HG03108 (cell line): ENCODE measurements around the gene SEMA3F.

Experiments used
- ATAC-seq: cut with Tn5 transposase; IDR thresholded peaks from one replicate; pipeline ENCODE4 v1.9.1; 2021; ENCODE audit warnings: moderate library complexity; ENCODE audit not compliant: unreplicated experiment

The SEMA3F gene

DNA sequence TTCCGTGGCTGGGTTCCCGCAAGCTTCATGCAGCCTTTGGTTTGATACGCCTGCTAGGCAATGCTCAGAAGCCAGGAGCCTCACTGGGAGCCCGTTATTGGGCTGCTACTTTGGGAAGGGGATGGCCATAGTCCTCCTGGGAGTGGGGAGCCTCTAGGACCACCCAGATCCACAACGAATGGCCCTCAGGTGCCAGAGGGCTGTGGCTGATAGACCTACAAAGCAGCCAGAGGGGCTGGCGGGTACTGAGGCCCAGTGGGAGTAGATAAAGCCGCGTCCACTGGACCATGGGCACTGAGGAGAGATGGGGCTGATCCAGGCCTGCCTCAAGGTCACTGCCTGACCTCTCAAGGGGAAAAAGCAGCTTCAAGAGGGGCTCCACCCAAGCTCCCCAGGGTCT lies 37.0 kb downstream of the SEMA3F start:
- no peak for ATAC-seq

DNA sequence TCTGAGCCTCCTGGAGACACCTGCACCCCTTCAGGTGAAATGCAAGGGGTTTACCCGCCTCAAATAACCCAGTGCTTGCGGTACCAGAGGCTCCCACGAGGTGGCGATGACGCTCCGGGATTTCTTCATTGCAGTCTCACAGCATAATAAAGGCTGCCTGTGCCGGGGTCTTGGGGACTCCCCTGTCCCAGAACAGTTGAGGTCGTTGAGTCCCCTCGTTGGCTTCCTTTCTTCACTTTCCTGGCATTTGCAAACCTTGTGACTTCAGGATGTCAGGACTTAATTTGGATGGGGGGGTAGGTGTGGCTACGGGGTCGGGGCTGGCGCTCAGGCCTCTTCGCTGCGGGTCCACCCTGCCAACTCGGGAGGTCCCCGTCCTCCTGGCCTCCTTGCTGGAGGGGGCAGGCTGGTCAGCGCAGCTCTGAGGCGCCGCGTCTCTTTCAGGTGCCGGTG lies 37.6 kb downstream of the SEMA3F start:
- no peak for ATAC-seq

DNA sequence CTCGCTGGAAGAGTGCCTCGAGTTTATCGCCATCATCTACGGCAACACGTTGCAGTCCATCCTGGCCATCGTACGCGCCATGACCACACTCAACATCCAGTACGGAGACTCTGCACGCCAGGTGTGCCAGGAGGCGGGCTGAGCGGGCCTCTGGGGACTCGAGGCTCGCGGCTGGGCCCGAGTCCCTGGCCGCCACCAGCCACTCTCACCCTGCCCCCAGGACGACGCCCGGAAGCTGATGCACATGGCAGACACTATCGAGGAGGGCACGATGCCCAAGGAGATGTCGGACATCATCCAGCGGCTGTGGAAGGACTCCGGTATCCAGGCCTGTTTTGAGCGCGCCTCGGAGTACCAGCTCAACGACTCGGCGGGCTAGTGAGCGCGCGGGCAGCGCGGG lies 38.2 kb downstream of the SEMA3F start:
- ATAC-seq, result no peak

GRCh38 chr3:50193746-50194127 lies 38.6 kb downstream of the SEMA3F start:
- ATAC-seq, result no peak

GRCh38 chr3:50194128-50194902 lies 39.2 kb downstream of the SEMA3F start:
- no peak for ATAC-seq

- ATAC-seq, result no peak
Observed at GRCh38 chr3:50194903-50195500, 39.9 kb downstream of the SEMA3F start.

- ATAC-seq, result no peak
Observed at GRCh38 chr3:50195501-50196252, 40.6 kb downstream of the SEMA3F start.

GRCh38 chr3:50196253-50196801 lies 41.2 kb downstream of the SEMA3F start:
- ATAC-seq, result no peak

- no peak for ATAC-seq
Observed at GRCh38 chr3:50201573-50202315, 46.6 kb downstream of the SEMA3F start.

GRCh38 chr3:50202353-50203112 lies 47.4 kb downstream of the SEMA3F start:
- ATAC-seq, result no peak

DNA sequence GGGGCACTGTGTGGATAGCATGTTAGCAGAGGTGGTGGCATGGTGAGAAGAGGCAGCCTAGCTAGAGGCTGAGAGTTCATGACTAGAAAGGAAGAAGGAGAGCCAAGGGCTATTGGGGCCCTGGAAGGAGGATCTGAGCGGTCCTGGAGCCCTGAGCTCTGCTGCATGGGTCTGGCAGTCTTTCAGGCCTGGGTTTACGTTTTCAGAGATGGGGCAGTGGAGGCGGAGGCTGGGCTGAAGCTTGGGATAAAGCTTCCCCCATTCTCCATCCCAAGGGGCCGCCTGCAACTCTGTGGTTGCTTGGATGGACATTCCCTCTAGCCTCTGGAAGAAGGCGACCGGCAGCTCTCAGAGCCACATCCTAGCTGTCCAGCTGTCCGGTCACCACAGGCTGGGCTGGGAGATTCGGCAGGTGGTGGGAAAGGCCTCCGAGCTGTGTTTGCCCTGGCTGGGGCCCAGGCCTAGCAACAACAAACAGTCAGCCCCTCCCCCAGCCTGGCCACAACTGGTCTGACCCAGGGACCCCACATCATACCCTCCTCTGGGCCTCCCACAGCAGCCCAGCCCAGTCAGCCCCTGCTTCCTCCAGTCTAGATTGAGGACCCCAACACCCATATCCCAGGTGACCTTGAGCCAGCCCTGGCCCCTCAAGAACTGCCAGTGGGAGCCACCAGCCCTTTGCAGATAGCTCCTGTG lies 48.1 kb downstream of the SEMA3F start:
- no peak for ATAC-seq

DNA sequence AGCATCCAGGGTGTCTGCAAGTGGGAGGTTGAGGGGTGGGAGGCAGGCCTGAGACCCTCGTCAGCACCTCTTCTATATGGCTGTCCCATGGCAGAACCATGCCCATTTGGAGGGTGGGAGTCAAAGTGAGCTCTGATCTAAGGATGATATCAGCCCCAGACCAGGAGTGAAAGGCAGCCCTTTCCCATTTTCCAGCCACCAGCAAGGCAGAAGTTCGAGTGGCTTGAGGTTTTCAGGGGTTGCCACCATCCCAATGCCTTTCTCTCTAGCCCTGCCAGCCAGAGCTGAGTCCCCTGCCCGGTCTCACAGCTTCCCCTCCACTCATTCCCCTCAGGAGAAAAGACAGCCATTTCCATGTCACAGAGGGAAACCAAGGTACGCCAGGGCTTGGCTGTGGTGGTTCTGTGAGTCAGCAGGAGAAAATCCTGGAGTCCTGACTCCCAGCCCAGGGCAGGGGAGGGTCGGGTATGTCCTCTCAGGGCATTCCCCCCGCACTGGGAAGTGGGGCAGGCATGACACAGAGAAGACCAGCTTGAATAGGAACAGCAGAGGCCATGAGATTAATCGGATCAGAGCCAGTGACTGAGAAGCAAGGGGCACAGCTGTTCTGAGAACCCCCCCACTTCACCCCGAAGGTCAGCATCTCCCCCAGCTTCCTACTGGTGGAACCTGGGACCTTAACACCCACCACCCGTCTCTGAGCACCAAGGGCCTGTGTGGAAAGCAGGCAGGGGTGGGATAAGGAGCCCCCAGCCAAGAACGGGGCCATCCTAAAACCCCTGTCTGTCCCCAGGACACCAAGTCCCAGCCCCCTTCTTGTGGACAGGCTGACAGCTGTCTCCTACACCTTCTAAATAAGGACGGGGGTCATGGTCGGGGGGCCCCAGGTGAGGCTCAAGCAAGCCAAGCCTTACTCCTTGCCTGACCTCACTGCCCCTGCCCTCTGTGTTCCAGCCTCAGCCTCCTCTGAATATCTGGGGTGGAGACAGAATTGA lies 49.0 kb downstream of the SEMA3F start:
- ATAC-seq, result no peak

- ATAC-seq, result no peak
Observed at GRCh38 chr3:50204804-50205412, 49.8 kb downstream of the SEMA3F start, which contains the start of gene SLC38A3. Gene SLC38A3 (plus strand): TSS chr3:50205271. CDS start chr3:50214200, 8,929 bp downstream.

DNA sequence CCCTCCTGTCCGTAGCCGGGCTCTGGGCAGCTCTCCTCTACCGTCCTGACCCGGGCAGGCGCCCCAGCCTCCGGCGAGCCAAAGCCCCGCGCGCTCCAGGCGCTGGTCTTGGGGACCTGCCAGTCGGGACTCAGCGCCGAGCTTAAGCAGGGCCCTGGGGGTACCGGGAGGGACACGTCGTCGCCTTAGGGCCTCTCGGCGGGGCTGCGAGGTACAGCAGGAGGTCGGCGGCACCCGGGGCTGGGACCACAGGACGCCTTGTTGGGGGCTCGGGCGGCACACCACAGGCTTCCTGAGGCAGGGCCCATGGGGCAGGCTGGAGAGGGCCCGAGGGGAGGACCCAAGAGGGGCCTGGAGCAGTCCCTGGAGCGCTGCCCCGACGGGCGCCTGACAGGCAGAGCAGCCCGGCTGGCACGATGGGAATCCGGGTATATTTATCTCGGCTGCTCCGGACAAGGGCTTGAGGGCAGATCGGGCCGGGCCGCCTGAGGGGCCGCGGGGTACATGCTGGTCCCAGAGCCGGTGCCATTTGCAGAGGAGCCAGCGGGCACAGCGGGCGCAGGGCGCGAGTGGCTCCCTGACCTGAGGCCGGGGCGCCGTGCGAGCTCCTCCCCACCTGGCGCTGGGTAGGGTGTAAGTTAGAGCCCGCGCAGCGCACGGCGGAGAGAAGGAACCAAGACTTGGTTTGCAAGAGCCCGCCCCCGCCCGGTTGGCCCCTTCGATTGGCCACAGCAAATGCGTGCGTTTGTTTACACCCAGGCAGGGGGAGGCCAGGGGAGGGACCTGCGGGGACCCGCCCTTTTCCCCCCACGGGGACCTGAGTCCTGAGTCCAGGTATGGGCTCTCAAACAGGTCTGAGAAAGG lies 50.5 kb downstream of the SEMA3F start:
- ATAC-seq, result no peak

DNA sequence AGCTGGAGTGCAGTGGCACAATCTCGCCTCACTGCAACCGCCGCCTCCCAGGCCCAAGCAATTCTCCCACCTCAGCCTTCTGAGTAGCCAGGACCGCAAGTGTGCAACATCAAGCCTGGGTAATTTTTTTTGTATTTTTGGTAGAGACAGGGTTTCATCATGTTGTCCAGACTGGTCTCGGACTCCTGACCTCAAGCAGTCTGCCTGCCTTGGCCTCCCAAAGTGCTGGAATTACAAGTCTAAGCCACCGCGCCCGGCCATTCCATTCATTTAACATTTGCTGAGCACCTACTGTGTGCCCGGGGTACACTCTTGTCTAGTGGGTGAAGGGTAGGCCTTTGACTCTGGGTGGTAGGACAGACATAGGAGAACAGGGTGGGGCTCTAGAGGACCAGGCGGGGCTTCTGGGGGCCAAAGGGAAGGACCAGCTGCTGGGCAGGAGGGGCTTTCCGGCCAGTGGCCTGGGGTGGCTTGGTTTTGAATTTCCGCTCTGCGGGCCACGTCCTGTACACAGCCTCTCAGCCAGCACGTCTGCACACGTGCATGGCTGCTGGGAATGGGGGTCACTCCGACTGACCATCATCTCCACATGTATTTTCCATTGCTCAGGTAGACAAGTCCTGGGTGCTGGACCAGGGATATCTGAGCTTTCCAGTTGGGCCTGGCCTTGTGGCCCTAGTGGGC lies 52.4 kb downstream of the SEMA3F start:
- ATAC-seq, result no peak

DNA sequence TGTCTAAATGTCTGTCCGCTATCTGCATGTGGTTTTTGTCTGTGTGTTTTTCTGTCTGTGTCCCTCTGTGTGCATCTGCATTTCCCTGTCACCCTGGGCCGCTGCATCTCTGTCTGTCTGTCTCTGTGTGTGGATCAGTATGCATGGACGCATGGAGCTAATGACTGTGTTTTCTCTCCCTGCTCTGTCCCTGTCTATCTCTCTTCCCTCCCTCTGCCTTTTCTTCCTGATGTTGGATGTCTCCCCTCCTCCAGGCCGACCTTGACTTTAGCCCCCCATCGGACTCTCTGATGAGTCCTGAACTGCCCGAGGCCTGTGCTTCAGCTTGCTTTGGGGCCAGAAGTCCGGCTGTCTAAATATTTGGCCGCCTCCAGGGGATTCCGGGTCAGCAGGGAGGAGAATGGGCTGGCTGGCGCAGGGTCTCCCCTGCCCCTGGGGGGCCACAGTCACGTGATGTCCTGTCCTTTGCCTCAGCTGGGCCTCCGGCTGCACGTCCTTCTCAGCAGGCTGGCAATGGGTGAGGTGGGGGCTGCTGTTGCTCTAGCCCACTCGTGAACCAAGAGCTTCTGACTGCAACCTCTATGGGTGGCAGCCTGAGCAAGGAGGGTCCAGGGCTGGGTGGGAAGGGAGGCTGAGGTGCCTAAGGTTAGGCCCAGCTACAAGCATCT lies 53.7 kb downstream of the SEMA3F start:
- ATAC-seq, result no peak
